Effector memory CD8-positive, alpha-beta T cell (primary cell): Measurements from ENCODE around the gene EVI5.

Experiments used
- ATAC-seq: fragments of 150-1000 bp; cut with Tn5 transposase; replicated peaks from 2 replicates; pipeline ENCODE4 v1.10.0; 2021; ENCODE audit warnings: mild to moderate bottlenecking, moderate library complexity
- DNase-seq, 3 experiments: peaks; one replicate each; pipeline ENCODE4 v3.0.0; 2021
- H3K27ac Mint-ChIP-seq, 2 donors: one replicate each; pipeline ENCODE4 v1.8.0; 2022; ENCODE audit warnings: mild to moderate bottlenecking in 2 of 2, mixed read lengths in 2 of 2, moderate library complexity in 2 of 2
- H3K27me3 Mint-ChIP-seq, 2 donors: one replicate each; pipeline ENCODE4 v1.8.0; 2022; ENCODE audit warnings: mixed read lengths in 2 of 2
- H3K36me3 Mint-ChIP-seq: one replicate; pipeline ENCODE4 v1.8.0; 2022; ENCODE audit warnings: mild to moderate bottlenecking, moderate library complexity, mixed read lengths; ENCODE audit not compliant: insufficient read depth
- H3K4me1 Mint-ChIP-seq, 2 donors: one replicate each; pipeline ENCODE4 v1.8.0; 2022; ENCODE audit warnings: low read depth in 2 of 2, mixed read lengths in 2 of 2
- H3K4me3 Mint-ChIP-seq, 2 donors: one replicate each; pipeline ENCODE4 v1.8.0; 2022; ENCODE audit warnings: mild to moderate bottlenecking in 2 of 2, mixed read lengths in 2 of 2, moderate library complexity in 2 of 2
- H3K9me3 Mint-ChIP-seq, 2 donors: one replicate each; pipeline ENCODE4 v1.8.0; 2022; ENCODE audit warnings: mixed read lengths in 2 of 2
- total RNA-seq, 9 experiments: gene quantifications; one replicate each; lab custom pipeline; 2026; lab: John Stamatoyannopoulos, UW

The EVI5 gene
- 2.5 to 88.3 (median 5.1) reads per million in 9 experiments for total RNA-seq

DNA sequence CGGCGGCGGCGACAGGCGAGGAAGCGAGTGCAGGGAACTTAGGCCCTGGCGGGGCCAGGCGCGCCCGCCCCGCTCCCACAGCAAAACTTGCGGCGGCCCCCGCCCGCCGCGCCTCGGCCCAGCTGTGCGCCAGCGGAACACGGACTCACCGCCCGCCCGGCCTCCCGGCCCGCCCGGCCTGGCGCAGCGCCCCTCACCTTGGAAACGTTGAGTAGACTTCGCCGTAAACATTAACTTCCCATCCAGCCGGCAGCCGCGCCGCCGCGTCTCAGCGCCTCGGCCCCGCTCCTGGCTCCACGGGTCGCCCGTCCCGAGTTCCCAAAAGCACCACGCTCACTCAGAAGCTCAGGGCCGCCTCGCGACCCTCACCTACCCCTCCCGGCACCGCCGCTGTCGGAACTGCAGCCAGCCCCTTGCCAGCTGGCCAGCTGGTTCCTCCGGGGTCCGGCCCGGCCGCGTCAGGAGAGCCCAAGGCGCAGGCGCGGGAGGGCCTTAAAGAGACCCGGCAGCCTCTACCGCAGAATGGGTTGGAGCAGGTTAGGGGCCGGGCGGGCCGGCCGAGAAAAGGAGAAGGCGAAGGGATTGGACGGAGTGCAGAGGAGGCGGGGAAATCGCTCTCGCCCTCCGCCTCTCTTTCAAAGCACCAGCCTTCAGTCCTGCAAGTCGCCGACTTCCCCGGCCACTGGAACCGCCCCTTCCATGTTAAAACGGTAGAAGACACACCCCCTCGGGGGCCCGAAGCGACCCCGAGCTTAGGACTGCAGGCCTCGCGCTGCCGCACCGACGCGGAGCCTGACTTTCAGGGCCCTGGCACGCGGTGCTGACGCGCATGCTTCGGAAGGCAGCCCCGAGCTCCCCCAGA is at the start of gene EVI5:
Gene EVI5 (minus strand): TSS at position 470 of the 862 bp plus-strand sequence. CDS start 48,562 bp downstream, outside the sequence.
- Mint-ChIP-seq H3K27ac (peak within 1 kb of the TSS in 1 of 2 donors; percentile 38), H3K4me1 (peaks cover 16 to 19% of the 10 kb centered on the region in 2 donors)

DNA sequence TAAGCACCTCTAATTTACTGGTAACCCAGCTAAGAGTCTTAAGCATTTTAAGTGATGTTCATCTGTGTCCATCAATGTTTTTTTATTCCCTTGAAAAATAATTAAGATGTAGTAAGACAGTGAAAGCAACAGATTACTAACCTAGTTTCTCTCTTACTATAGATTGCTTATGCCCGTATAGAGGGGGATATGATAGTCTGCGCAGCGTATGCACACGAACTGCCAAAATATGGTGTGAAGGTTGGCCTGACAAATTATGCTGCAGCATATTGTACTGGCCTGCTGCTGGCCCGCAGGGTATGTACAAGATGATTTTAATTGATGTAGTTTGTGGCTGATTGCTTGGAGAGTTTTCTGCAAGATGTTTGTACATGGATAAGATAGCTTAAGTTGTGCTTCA is 49.7 kb upstream of the EVI5 start:
- DNase-seq (no peak), ATAC-seq (no peak)
- H3K36me3 Mint-ChIP-seq: peaks cover 74% of the 10 kb centered on the region
- peak overlapping the region; percentile 97 to 99 for H3K27ac Mint-ChIP-seq
- peak overlapping the region; percentile 95 for H3K4me3 Mint-ChIP-seq
- no peaks in the 10 kb centered on the region for H3K9me3 Mint-ChIP-seq
- peaks cover 50 to 64% of the 10 kb centered on the region in 2 donors for H3K4me1 Mint-ChIP-seq
- no peaks in the 10 kb centered on the region for H3K27me3 Mint-ChIP-seq

More for the DNA sequence above, at the start of gene EVI5:
- DNase-seq (peak; percentile 22 to 39 (median 26)), ATAC-seq (peak; percentile 64)
- H3K27me3 Mint-ChIP-seq: peaks cover 39 to 68% of the 10 kb centered on the region in 2 donors
- peaks cover 6% of the 10 kb centered on the region for H3K36me3 Mint-ChIP-seq
- peak within 1 kb of the TSS; percentile 74 to 78 for H3K4me3 Mint-ChIP-seq
- H3K9me3 Mint-ChIP-seq: no peaks in the 10 kb centered on the region

DNA sequence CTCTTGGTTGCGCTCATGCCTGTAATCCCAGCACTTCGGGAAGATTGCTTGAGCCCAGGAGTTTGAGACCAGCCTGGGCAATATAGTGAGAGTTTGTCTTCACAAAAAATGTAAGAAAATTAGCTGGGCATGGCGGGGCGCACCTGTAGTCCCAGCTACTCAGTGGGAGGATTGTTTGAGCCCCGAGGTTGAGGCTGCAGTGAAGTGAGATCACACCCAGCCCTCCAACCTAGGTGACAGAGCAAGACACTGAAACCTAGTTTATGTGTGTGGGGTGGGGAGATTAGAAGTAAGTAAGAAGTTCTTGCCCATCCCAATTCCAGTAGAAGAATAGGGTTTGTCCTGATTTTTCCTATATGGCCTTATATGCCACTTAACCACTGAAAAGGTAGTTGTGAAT is 48.9 kb upstream of the EVI5 start:
- no peaks in the 10 kb centered on the region for H3K27me3 Mint-ChIP-seq
- ATAC-seq (no peak), DNase-seq (peak in 2 of 3 experiments; percentile 9 to 18)
- peak overlapping the region; percentile 97 to 99 for H3K27ac Mint-ChIP-seq
- no peaks in the 10 kb centered on the region for H3K9me3 Mint-ChIP-seq
- H3K36me3 Mint-ChIP-seq: peaks cover 67% of the 10 kb centered on the region
- H3K4me1 Mint-ChIP-seq: peaks cover 45 to 58% of the 10 kb centered on the region in 2 donors
- H3K4me3 Mint-ChIP-seq: peak overlapping the region; percentile 95

DNA sequence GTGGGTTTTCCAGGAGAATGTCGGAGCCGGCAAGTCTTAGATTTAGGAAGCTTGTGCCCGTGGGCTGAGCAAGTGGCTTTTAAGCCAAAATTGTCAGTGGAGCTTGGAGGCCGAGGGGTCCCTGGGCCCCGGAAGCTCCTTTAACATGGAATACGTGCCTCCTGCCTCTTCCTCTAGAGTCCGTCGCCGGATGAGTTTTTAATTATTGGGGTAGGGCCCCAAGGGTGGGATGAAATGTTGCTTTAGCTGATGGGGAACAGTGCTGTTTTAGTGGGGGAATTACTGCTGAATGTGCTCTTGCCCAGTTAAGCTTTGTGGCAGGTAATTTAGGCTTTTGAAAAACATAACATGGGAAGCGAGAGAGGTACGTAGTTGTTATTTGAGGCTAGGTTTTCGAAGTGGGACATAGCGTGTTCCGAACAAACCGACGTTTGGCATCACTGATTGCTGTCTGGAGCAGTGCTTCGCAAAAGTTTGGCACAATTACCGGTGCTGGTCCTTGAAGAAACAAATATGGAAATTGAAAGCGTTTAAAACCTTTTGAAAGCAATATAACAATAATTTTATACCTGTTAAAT is 47.7 kb upstream of the EVI5 start:
- Mint-ChIP-seq H3K4me3 (peak overlapping the region; percentile 95), H3K36me3 (peaks cover 58% of the 10 kb centered on the region), H3K27ac (peak overlapping the region; percentile 97 to 99), H3K4me1 (peaks cover 35 to 49% of the 10 kb centered on the region in 2 donors), H3K9me3 (no peaks in the 10 kb centered on the region), H3K27me3 (no peaks in the 10 kb centered on the region)
- ATAC-seq (peak; percentile 1), DNase-seq (no peak)

DNA sequence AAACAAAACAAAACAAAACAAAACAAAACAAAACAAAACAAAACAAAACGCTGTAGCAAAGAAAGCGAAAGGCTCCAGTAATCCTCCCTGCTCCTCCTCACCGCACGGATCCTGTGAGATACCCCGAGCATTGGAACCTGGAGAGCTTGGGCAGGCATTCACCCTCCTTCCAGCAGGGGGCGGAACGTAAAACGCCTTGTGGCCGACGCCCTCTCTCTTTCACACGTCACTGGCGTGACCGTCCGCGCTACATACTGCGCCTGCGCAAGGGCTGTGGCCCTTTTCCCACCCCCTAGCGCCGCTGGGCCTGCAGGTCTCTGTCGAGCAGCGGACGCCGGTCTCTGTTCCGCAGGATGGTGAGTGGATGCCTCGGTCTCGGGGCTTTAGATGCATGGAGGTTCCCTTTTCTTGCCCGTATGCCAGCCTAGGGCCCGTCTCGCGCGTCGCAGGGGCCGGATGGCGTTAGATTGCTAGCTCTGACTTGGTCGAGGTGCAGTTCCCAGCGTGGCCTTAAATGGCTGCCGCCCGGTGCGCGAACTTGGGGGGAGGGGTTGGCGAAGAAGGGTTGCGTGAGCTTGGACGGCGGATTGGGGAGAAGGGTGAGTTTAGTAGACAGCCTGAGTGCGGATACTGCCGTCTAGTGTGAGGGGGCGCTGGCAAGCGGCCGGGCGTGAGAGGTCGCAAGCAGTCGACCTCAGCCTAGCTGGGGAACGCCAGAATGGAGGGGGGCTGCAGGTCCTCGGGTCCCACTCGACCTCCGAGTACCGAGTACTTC is 47.0 kb upstream of the EVI5 start, which contains the start of gene RPL5:
Gene RPL5 (plus strand): TSS at position 279 of the 775 bp plus-strand sequence. CDS start 75 bp downstream, at position 354.
- H3K4me3 Mint-ChIP-seq: peak within 1 kb of the TSS; percentile 95
- H3K27me3 Mint-ChIP-seq: no peaks in the 10 kb centered on the region
- peaks cover 51% of the 10 kb centered on the region for H3K36me3 Mint-ChIP-seq
- no peaks in the 10 kb centered on the region for H3K9me3 Mint-ChIP-seq
- ATAC-seq (peak; percentile 84), DNase-seq (peak; percentile 96 to 98 (median 97))
- peak within 1 kb of the TSS; percentile 97 to 99 for H3K27ac Mint-ChIP-seq
- peaks cover 29 to 42% of the 10 kb centered on the region in 2 donors for H3K4me1 Mint-ChIP-seq

DNA sequence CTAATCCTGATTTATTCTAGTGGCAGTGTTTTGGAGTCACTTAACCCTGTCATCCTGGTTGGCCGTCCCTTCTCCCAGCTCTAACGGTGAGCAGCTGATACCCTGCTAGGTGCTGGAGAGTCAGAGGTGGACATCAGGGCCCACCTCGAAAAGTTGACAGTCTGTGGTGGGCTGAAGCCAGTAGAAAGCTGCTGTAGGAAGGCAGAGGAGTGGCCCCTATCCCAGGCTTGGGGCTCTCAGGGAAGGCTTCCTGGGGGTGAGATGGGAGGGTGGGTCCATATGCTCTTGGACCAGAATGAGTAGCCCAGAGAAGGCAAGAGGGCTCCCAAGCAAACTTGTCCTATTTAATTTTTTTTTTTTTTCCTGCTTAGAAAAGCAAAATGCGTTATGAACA is 46.5 kb upstream of the EVI5 start:
- DNase-seq (no peak), ATAC-seq (no peak)
- Mint-ChIP-seq H3K9me3 (no peaks in the 10 kb centered on the region), H3K27ac (peak overlapping the region; percentile 97 to 99), H3K36me3 (peaks cover 45% of the 10 kb centered on the region), H3K4me1 (peaks cover 28 to 39% of the 10 kb centered on the region in 2 donors), H3K4me3 (peak overlapping the region; percentile 95), H3K27me3 (no peaks in the 10 kb centered on the region)

DNA sequence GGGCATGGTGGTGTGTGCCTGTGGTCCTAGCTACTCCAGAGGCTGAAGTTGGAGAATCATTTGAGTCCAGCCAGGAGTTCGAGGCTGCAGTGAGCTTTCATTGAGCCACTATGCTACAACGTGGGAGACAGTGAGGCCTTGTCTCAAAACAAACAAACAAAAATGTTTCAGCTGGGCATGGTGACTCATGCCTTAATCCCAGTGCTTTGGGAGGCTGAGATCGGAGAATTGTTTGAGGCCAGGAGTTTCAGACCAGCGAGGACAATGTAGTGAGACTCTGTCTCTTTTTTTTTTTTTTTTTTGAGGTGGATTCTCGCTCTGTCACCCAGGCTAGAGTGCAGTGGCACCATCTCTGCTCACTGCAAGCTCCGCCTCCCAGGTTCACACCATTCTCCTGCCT is 41.9 kb upstream of the EVI5 start:
- DNase-seq (no peak), ATAC-seq (no peak)
- no peaks in the 10 kb centered on the region for H3K27me3 Mint-ChIP-seq
- H3K27ac Mint-ChIP-seq: no peak overlapping the region
- H3K9me3 Mint-ChIP-seq: no peaks in the 10 kb centered on the region
- peaks cover 8% of the 10 kb centered on the region for H3K36me3 Mint-ChIP-seq
- H3K4me3 Mint-ChIP-seq: no peak overlapping the region
- no peaks in the 10 kb centered on the region for H3K4me1 Mint-ChIP-seq

DNA sequence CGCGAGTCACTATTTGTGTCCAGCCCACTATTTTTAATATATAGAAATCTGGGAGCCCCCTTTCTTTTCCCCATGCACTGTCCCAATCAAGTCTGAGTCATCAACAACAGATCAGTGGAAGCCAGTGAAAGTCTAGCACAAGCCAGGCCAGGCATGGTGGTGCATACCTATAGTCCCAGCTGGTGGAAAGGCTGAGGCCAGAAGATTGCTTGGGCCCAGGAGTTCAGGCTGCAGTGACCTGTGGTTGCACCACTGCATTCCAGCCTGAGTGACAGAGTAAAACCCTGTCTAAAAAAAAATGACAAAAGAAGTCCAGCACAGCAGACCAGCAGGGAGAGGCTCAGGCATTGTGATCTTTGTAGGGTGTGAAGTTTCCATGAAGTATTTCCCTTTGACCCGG is 38.0 kb upstream of the EVI5 start:
- peaks cover 0 to 3% of the 10 kb centered on the region in 2 donors for H3K4me1 Mint-ChIP-seq
- ATAC-seq (no peak), DNase-seq (no peak)
- H3K4me3 Mint-ChIP-seq: no peak overlapping the region
- H3K9me3 Mint-ChIP-seq: no peaks in the 10 kb centered on the region
- H3K27ac Mint-ChIP-seq: no peak overlapping the region
- no peaks in the 10 kb centered on the region for H3K36me3 Mint-ChIP-seq
- peaks cover 6 to 8% of the 10 kb centered on the region in 2 donors for H3K27me3 Mint-ChIP-seq

DNA sequence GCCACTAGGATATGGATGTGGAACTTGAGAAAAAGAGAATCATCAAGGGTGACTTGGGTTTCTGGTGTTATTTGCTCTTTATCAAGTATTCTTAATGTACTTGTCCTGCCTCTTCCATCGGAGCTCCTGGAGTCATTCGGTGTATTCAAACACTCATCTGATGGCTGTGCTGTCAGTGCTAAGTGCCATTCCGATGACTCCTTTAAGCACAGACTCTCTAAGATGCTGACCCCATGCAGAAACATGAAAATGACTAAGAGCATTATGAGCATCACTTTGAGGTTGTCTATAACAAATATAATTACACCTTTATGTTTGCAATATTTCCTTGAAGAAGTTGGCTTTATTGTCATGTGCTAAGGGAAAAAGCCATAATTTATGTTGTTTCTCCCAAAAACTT is 35.6 kb upstream of the EVI5 start:
- H3K9me3 Mint-ChIP-seq: no peaks in the 10 kb centered on the region
- H3K4me3 Mint-ChIP-seq: no peak overlapping the region
- DNase-seq (no peak), ATAC-seq (no peak)
- H3K4me1 Mint-ChIP-seq: peaks cover 0 to 3% of the 10 kb centered on the region in 2 donors
- H3K27ac Mint-ChIP-seq: no peak overlapping the region
- peaks cover 6 to 23% of the 10 kb centered on the region in 2 donors for H3K27me3 Mint-ChIP-seq
- H3K36me3 Mint-ChIP-seq: no peaks in the 10 kb centered on the region

DNA sequence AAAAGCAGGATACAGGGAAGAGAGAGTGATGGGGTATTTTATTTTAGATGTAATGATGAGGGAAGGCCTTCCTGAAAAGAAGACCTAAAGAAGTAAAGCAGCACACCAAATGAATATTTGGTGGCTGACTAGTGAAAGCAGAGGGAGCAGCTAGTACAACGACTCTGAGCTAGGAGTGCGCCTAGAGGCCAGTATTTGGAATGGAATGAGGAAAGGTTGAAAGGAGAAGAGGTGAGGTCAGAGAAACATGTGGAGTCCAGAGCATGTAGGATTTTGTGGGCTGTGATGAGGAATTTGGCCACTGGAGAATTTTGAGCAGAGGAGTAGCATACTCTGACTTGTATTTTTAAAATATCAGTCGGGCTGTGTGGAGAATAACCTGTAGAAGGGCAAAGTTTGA is 35.1 kb upstream of the EVI5 start:
- Mint-ChIP-seq H3K9me3 (no peaks in the 10 kb centered on the region), H3K4me1 (peaks cover 0 to 3% of the 10 kb centered on the region in 2 donors), H3K36me3 (no peaks in the 10 kb centered on the region), H3K27me3 (peaks cover 6 to 23% of the 10 kb centered on the region in 2 donors), H3K4me3 (no peak overlapping the region), H3K27ac (no peak overlapping the region)
- ATAC-seq: no peak
- no peak for DNase-seq

DNA sequence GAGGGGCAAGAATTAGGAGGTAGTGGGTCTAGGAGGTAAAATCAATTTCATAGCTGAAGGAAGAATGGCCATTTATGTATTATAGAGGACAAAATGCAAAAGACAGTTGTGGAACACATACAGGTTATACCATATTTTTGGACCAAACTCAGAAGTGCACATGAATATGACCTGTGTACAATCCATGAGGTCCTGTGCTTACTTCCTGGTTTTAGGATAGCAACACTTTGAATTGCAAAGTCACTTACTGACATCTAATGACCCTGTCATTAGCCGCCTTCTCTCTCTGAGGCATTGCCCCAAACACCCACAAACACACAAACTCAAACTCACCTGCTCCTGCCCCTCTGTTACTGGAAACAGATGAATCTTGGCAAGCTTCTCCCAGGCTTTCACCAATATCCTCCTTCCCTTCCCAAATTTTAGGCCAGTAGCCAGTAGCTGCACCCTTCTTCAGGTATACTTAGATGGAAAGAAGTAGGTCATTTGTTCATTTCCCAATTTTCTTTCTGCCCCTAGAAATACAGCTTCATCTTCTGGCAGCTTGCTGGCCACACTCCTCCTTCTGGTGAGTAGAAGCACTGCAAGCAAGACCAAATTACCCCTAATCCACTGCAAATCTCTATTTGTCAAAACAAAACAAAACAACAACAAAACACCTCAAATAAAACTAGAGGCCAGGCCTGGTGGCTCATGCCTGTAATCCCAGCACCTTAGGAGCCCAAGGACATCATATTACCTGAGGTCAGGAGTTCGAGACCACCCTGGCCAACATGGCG is 33.3 kb upstream of the EVI5 start:
- Mint-ChIP-seq H3K9me3 (no peaks in the 10 kb centered on the region), H3K4me3 (no peak overlapping the region), H3K27me3 (peaks cover 6 to 23% of the 10 kb centered on the region in 2 donors), H3K27ac (no peak overlapping the region), H3K36me3 (no peaks in the 10 kb centered on the region), H3K4me1 (peaks cover 0 to 3% of the 10 kb centered on the region in 2 donors)
- DNase-seq (peak in 2 of 3 experiments; percentile 18 to 37), ATAC-seq (peak; percentile 56)

DNA sequence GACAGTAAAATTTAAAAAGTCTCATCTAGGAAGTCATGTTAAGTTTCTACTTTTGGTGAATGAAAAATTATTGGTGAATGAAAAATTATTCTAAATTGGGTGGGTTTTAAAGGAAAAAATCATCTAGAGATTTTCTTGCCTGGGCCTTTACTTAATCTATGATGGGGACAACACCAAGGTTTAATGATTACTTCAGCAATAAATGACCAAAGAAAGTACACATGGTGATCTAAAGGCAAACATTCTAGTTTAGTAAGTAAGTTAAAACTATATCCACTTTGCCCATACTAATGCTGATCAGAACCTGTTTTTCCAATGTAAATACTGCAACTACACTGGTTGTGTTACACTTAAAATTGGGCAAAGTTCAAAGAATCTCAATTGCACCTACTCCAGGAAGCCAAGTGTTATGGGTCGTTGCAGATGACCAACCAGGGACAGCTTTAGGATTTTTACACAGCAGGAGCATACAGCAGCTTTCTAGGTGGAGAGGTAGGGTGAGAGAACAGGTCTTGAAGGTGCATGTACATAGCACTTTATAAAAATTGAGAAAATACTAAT is 32.3 kb upstream of the EVI5 start:
- H3K4me1 Mint-ChIP-seq: peaks cover 0 to 3% of the 10 kb centered on the region in 2 donors
- ATAC-seq (no peak), DNase-seq (no peak)
- H3K9me3 Mint-ChIP-seq: no peaks in the 10 kb centered on the region
- H3K36me3 Mint-ChIP-seq: no peaks in the 10 kb centered on the region
- no peak overlapping the region for H3K27ac Mint-ChIP-seq
- H3K27me3 Mint-ChIP-seq: peaks cover 6 to 28% of the 10 kb centered on the region in 2 donors
- H3K4me3 Mint-ChIP-seq: no peak overlapping the region
